Mucosa of stomach (tissue), 1 donor: ENCODE results near the gene HIPK4.
"Not testable (repeated sequence)": the region's sequence is repeated elsewhere in the genome, so short reads cannot be mapped to it uniquely, and the experiment has no call there.

Experiments used
- H3K27me3 ChIP-seq: one replicate; pipeline ENCODE4 v1.7.0; 2013; ENCODE audit warnings: mild to moderate bottlenecking, low read length; ENCODE audit not compliant: control insufficient read depth, insufficient read depth
- H3K36me3 ChIP-seq: one replicate; pipeline ENCODE4 v1.7.0; 2013; ENCODE audit warnings: low read length; ENCODE audit not compliant: control insufficient read depth, insufficient read depth
- H3K4me1 ChIP-seq: one replicate; pipeline ENCODE4 v1.7.0; 2013; ENCODE audit warnings: mild to moderate bottlenecking, low read length; ENCODE audit not compliant: control insufficient read depth, insufficient read depth
- H3K4me3 ChIP-seq: one replicate; pipeline ENCODE4 v1.7.0; 2013; ENCODE audit warnings: low read length
- H3K9ac ChIP-seq: one replicate; pipeline ENCODE4 v1.7.0; 2013; ENCODE audit warnings: mild to moderate bottlenecking, low read length, moderate library complexity
- H3K9me3 ChIP-seq: one replicate; pipeline ENCODE4 v1.7.0; 2013; ENCODE audit warnings: mild to moderate bottlenecking, low read length, moderate library complexity; ENCODE audit not compliant: control insufficient read depth
- donor health status: Pancreatic carcinoma.

Gene HIPK4, protein sequence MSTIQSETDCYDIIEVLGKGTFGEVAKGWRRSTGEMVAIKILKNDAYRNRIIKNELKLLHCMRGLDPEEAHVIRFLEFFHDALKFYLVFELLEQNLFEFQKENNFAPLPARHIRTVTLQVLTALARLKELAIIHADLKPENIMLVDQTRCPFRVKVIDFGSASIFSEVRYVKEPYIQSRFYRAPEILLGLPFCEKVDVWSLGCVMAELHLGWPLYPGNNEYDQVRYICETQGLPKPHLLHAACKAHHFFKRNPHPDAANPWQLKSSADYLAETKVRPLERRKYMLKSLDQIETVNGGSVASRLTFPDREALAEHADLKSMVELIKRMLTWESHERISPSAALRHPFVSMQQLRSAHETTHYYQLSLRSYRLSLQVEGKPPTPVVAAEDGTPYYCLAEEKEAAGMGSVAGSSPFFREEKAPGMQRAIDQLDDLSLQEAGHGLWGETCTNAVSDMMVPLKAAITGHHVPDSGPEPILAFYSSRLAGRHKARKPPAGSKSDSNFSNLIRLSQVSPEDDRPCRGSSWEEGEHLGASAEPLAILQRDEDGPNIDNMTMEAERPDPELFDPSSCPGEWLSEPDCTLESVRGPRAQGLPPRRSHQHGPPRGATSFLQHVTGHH

DNA sequence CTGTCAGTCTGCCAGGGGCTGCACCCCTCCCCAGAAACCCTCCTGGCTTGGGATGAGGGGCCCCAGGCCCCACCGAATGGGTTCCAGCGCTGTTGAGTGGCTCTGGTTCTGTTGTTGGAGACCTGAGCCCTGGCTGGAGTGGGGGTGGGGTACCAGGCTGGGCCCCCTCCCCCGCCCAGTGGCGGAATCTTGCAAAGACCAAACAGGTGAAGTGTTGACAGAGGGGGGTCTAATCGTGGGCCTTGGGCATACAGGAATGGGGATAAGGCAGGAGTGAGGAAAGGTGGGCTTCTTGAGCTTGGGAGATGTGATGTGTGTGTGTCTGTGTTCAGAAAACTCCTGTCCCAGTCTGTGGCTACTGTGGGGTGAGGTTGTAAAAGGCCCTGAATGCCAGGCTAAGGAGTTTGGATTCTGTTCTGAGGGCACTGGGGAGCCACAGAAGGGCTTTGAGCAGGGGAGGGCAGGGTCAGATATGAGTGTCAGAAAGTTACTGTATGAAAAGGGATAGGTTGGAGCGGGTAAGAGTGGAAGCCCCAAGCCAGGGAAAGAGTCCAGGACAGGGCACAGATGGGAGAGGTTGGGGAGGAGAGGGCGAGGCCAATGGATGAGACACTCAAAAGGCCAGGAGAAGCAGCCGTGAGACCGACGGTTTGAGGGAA is at the start of gene HIPK4:
Gene HIPK4, minus strand, starts transcription at position 98 of the 659 bp plus-strand sequence. CDS start 279 bp downstream, outside the sequence.
- H3K36me3 ChIP-seq = no peaks in the 10 kb centered on the region
- no peak within 1 kb of the TSS for H3K9ac ChIP-seq
- H3K4me1 ChIP-seq = peaks cover 7% of the 10 kb centered on the region
- H3K4me3 ChIP-seq = no peak within 1 kb of the TSS
- no peaks in the 10 kb centered on the region for H3K27me3 ChIP-seq
- no peaks in the 10 kb centered on the region for H3K9me3 ChIP-seq

DNA sequence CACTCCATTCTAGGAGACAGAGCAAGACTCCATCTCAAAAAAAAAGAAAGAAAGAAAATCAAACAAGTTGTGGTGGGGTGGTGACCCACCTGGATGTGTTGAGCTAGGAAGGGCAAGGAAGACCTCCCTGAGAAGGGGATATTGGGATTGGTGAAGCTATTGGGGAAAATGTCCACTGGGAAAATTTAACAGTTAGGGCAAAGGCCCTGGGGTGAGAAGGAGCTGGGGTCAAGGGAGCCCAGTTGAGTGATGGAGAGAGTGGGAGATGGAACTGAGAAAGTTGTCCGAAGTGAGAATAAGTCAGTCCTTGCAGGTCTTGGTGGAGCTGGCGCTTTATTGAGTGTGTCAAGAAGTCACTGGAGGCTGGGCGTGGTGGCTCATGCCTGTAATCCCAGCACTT is 48.3 kb upstream of the HIPK4 start:
- Histone ChIP-seq H3K27me3 (no peaks in the 10 kb centered on the region), H3K9ac (no peak overlapping the region), H3K4me3 (no peak overlapping the region), H3K9me3 (no peaks in the 10 kb centered on the region), H3K36me3 (no peaks in the 10 kb centered on the region), H3K4me1 (peaks cover 14% of the 10 kb centered on the region)

DNA sequence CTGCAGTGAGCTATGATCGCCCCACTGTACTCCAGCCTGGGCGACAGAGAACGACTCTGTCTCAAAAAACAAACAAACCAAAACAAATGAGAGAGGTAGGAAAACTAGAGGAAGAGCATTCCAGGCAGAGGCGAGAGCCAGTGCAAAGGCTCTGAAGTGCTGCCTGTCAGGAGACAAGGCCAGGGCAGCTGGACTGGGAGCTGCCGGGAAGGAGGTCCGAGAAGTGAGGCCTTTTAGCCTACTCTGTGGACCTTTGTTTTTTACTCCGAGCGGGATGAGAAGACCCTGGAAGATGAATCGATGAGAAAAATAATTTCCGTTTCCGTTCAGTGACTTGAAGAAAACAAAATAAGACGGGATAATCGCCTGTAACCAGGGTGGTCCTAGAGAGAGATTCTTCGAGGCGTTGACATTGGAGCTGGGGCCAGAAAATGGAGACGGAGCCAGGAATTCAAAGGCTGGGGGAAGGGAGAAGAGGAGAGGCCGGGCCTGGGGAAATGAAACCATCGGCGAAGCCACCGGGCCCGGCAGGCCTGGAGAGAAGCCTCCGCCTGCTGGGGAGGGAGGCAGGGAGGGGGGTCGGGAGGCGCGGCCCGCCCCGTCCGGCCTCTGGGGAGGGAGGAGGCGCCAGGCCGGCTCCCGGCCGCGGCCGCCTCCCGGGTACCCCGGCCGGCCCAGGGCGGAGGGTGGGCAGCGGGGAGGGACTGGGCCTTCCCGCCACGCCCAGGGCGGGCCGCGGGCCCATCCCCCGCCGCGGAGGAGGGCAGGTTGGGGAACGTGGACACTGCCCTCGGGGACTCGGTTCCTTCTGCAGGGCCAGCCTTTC is 43.6 kb upstream of the HIPK4 start:
- no peaks in the 10 kb centered on the region for H3K36me3 ChIP-seq

DNA sequence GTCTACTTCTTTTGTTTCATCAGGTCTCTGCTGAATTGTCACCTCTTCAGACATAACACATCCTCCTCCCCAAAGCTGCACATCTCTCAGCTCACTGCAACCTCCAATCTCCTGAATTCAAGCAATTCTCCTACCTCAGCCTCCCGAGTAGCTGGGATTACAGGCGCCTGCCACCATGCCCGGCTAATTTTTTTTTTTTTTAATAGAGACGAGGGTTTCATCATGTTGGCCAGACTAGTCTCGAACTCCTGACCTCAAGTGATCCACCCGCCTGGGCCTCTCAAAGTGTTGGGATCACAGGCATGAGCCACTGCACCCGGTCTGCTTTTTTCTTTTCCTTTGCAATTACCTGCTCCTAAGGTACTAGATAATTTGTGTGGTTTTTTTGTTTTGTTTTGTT is 42.8 kb upstream of the HIPK4 start:
- H3K36me3 ChIP-seq, H3K9me3 ChIP-seq, H3K27me3 ChIP-seq: not testable (repeated sequence)
- Histone ChIP-seq H3K9ac (peak overlapping the region; percentile 85), H3K4me3 (peak overlapping the region; percentile 61), H3K4me1 (peaks cover 17% of the 10 kb centered on the region)

More for the DNA sequence above, 43.6 kb upstream of the HIPK4 start:
- peaks cover 17% of the 10 kb centered on the region for H3K4me1 ChIP-seq
- H3K27me3 ChIP-seq = no peaks in the 10 kb centered on the region
- H3K4me3 ChIP-seq = peak overlapping the region; percentile 61
- H3K9ac ChIP-seq = peak overlapping the region; percentile 85
- H3K9me3 ChIP-seq = no peaks in the 10 kb centered on the region

DNA sequence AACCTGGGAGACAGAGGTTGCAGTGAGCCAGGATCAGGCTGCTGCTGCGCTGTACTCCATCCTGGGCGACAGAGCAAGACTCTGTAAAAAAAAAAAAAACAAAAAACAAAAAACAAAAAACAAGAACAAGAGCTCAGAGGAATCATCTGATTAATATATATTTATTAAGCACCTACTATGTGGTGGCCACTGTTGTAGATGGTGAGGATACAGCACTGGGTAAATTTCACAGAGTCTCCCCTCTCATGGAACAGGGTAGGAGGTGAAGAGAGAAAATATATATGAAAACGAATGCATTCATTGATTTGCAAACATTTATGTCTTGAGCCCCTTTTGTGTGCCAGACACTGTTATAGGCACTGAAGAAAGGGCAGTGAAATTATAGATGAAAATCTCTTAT is 41.7 kb upstream of the HIPK4 start:
- Histone ChIP-seq H3K4me3 (no peak overlapping the region), H3K9me3 (no peaks in the 10 kb centered on the region), H3K36me3 (no peaks in the 10 kb centered on the region), H3K9ac (no peak overlapping the region), H3K4me1 (peaks cover 17% of the 10 kb centered on the region), H3K27me3 (no peaks in the 10 kb centered on the region)

DNA sequence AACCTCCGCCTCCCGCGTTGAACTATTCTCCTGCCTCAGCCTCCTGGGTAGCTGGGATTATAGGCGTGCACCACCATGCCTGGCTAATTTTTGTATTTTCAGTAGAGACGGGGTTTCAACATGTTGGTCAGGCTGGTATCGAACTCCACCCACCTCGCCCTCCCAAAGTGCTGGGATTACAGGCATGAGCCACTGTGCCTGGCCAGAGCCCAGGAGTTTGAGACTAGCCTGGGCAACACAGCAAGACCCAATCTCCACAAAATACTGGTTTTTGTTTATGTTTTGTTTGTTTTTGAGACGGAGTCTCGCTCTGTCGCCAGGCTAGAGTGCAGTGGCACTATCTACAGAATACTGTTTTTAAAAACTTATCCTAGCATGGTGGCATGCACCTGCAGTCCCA is 40.3 kb upstream of the HIPK4 start:
- H3K9ac ChIP-seq, H3K4me3 ChIP-seq, H3K9me3 ChIP-seq, H3K27me3 ChIP-seq, H3K36me3 ChIP-seq: not testable (repeated sequence)
- H3K4me1 ChIP-seq = peaks cover 17% of the 10 kb centered on the region

DNA sequence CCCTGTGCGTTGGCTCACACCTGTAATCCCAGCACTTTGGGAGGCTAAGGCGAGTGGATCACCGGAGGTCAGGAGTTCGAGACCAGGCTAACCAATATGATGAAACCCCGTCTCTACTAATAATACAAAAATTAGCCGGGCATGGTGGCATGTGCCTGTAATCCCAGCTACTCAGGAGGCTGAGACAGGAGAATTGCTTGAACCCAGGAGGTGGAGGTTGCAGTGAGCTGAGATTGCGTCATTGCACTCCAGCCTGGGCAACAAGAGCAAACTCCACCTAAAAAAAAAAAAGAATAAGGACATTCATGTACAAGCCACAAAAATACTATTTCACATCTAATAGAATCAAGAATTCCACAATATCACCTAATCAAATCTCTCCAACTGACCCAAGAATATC is 38.2 kb upstream of the HIPK4 start:
- H3K9ac ChIP-seq, H3K27me3 ChIP-seq, H3K36me3 ChIP-seq, H3K4me3 ChIP-seq, H3K9me3 ChIP-seq: not testable (repeated sequence)
- peaks cover 13% of the 10 kb centered on the region for H3K4me1 ChIP-seq

DNA sequence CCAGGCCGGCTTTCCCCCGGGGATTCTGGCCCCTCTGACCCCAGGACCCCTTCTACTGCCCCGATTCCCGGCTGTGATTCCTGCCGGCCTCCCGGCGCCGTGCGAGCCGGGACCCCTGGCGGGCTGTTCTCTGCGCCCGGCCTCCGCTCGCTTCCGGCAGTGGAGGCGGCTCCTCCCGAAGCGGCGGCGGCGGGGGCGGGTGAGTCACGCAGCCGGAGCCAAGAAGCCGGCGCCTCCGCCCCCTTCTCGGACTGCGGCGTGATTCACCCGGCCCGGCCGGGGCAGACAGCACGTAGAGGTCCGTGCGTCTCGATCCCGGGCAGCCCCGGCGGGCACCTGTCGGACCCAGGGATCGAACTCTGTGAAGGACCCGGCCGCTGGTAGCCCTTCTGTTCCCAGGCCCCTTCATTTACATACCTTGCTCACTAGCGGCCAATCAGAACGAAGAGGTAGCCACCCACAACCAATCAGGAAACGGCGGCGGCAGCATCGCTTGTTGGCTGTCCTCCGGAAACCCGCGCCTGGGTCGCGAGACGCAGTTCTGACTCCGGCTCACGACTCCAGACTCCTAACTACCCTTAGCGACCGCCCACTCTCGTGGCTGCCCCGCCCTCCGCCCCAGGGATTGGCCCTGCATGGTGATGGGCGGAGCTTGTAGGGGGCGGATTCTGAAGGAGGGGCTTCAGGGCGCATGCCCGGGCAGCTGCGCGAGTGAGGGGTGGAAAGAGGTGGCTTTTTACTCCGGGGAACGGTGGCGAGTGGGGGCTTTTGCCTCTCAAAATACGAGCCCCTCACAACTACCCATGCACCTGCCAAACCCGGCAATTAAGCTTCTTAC is 35.7 kb upstream of the HIPK4 start, which contains the start of gene SERTAD1:
Gene SERTAD1, minus strand, starts transcription at position 543 of the 838 bp plus-strand sequence. CDS start 2,446 bp downstream, outside the sequence.
- no peaks in the 10 kb centered on the region for H3K36me3 ChIP-seq
- H3K9me3 ChIP-seq = no peaks in the 10 kb centered on the region
- peaks cover 25% of the 10 kb centered on the region for H3K4me1 ChIP-seq
- H3K4me3 ChIP-seq = peak within 1 kb of the TSS; percentile 95
- H3K27me3 ChIP-seq = no peaks in the 10 kb centered on the region
- peak within 1 kb of the TSS; percentile 99 for H3K9ac ChIP-seq

DNA sequence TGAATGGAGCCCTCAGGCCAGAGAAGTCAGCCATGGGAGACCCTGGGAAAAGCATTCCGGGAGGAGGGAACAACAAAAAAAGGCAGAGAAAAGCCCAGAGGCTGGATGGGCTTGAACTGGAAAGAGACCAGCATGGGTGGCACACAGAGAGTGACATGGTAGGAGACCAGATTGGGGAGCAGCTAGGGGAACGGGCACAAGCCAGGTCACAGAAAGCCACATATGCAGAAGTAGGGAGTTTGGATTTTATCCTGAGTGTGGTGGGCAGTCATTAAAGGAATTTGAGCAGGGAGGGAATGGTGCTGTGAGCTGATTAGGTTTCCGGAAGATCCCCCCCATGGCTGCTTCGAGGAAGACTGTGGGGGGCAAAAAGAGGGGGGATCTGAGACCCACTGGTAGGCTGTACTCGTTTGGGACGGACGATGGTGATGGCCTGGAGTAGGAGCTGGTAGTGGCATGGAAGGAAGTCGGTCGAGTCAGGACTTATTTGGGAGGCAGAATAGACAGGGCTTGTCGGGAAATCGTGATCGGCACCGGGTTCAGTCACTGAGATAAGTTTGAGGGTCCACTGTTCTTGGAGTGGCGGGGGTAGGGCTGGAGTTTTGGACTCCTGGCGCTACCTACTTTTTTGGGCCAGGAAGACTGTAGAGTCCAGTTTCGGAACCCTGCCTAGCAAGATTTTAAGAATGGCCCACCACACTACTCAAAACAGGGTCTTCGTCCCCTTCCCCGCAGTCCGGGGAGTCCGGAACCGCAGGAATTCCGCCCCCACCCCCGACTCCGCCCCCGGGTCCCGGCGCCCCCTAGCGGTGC is 34.9 kb upstream of the HIPK4 start:
- Histone ChIP-seq H3K4me3 (peak overlapping the region; percentile 95), H3K36me3 (no peaks in the 10 kb centered on the region), H3K9ac (peak overlapping the region; percentile 99), H3K27me3 (no peaks in the 10 kb centered on the region), H3K9me3 (no peaks in the 10 kb centered on the region), H3K4me1 (peaks cover 25% of the 10 kb centered on the region)

DNA sequence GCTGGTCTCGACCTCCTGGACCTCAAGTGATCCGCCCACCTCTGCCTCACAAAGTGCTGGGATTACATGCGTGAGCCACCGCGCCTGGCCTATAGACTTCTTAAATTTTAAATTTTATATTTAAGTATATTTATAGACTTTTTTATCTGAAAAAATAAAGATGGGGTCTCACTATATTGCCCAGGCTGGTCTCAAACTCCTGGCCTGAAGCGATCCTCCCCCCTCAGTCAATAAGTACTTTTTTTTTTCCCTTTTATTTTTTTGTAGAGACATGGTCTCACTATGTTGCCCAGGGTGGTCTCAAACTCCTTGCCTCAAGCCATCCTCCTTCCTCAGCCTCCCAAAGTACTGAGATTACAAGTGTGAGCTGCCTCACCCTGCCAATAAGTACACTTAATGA is 34.0 kb upstream of the HIPK4 start:
- no peaks in the 10 kb centered on the region for H3K27me3 ChIP-seq
- no peaks in the 10 kb centered on the region for H3K9me3 ChIP-seq
- no peaks in the 10 kb centered on the region for H3K36me3 ChIP-seq
- peak overlapping the region; percentile 99 for H3K9ac ChIP-seq
- no peak overlapping the region for H3K4me3 ChIP-seq
- peaks cover 25% of the 10 kb centered on the region for H3K4me1 ChIP-seq
